GM11168 (cell line): Measurements from ENCODE around the gene ST3GAL4.
"Not testable (repeated sequence)": the region's sequence is repeated elsewhere in the genome, so short reads cannot be mapped to it uniquely, and the experiment has no call there.

Experiments
- in situ Hi-C: fragments of 300-500 bp; cut with MboI; formaldehyde crosslinking; loops from one replicate; pipeline ENCODE4 v1.12.0; 2022; ENCODE audit warnings: low sequenced_read_pairs; ENCODE audit not compliant: unreplicated experiment

Gene ST3GAL4

GRCh38 chr11:126361400-126361799, 5.9 kb downstream of the ST3GAL4 start:
- in situ Hi-C loops, result no loop called here

DNA sequence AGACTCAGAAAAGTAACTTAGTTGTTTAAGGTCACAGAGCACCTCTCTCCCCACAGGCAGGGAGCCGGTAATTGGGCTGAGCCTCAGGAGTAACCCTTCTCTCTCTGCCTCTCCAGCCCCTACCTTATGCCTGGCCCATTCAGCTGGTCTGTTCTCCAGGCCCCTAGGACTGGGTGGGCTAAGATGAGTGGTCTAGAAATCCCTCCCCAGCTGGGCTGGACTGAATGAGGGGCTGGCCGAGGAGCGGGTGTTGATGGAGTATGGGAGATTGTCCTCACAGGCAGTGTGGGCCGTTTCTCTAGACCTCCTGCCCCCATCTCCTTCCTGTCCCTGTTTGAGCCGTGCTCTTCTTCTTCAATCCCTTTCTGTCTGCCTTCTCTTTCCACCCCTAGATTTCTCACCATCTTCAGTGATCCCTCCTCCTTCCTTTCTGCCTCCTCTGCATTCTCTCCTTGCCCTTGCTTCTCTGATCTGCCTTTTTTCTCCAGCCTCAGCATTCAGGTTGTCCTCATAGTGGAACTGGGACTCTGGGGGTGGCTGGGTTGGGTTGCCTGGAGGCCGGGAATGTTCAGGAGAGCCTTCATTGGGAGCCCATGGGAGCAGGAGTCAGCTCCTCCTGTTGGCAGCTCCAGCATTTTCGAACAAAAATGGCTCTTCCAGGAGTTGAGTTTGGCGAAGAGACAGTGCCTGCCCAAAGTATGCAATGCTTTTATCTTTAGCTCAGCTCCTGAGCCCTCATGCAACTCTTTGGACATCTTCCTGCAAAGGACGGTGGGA, 7.6 kb downstream of the ST3GAL4 start:
- in situ Hi-C loops, result no loop called here

DNA sequence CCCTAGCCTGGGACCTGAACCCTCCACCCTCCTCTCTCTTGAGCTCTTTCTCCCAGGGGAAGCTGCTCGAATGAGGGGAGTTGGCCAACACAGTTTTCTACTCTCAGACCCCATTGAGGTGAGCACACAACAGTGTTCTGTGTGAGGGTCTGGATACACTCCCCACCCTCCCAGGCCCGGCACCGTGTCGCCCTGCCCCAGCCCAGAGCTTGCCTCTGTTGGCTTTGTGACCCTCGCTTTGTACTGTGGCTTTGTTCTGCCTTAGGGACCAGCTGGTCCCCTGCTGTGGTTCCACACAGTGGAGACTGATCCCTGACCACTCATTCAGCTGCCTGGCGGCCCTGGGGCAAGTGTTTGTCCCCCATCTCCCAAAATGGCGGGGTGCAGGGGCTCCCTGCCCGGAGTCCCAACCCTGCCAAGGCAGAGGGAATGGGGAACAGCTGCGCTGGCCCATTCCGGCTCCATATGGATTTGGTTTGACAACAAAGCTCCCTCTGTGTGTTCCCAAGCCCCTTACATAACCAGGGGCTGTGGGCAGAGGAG, 8.3 kb downstream of the ST3GAL4 start:
- in situ Hi-C loops, result no loop called here

DNA sequence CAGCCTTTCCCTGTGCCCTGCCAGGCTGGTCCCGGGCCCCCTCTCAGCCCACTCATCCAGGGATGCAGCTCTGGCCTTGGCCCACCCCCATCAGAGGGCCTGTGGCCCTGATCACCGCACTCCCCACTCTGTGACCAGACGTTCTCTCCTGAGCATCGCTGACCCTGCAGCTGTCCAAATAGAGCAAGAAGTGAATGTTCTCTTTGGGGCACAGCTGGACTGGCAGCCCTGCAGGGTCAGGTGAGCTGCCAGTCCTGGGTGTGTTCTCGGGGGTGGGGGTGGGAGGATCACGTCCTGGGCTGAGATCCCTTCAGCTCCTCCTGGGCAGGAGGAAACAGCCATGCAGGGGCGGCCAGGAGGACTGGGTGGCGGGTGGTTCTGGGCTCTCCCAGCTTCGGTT, 9.2 kb downstream of the ST3GAL4 start:
- in situ Hi-C loops, result not testable (repeated sequence)

DNA sequence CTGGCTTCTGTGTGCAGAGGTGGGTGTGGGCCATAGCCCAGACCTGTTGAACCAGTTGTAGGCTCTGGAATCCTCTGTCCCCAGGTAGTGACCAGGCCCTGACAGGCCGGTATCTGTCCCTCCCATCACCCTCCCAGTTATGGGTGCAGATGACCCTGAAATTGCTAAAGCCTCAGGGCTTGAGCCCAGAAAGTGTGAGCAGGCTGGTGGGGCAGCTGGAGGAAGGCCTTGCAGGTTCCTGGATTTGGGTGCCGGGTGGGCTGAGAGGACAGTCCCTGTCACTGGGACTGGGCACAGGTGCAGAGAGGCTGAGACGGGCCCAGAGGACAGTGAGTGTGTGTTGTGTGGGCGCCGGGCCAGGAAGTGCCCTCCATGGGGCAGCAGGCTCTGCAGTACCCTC, 10.0 kb downstream of the ST3GAL4 start:
- in situ Hi-C loops, result not testable (repeated sequence)

- in situ Hi-C loops, result no loop called here
Measured at GRCh38 chr11:126366064-126366822, 10.8 kb downstream of the ST3GAL4 start.

GRCh38 chr11:126366823-126367654, 11.6 kb downstream of the ST3GAL4 start:
- in situ Hi-C loops, result not testable (repeated sequence)

- in situ Hi-C loops, result not testable (repeated sequence)
Measured at GRCh38 chr11:126367806-126368205, 12.3 kb downstream of the ST3GAL4 start.

- in situ Hi-C loops, result not testable (repeated sequence)
Measured at GRCh38 chr11:126368336-126369119, 13.0 kb downstream of the ST3GAL4 start.

- in situ Hi-C loops, result no loop called here
Measured at GRCh38 chr11:126370016-126370415, 14.5 kb downstream of the ST3GAL4 start.

GRCh38 chr11:126371595-126371994, 16.1 kb downstream of the ST3GAL4 start:
- in situ Hi-C loops, result no loop called here

DNA sequence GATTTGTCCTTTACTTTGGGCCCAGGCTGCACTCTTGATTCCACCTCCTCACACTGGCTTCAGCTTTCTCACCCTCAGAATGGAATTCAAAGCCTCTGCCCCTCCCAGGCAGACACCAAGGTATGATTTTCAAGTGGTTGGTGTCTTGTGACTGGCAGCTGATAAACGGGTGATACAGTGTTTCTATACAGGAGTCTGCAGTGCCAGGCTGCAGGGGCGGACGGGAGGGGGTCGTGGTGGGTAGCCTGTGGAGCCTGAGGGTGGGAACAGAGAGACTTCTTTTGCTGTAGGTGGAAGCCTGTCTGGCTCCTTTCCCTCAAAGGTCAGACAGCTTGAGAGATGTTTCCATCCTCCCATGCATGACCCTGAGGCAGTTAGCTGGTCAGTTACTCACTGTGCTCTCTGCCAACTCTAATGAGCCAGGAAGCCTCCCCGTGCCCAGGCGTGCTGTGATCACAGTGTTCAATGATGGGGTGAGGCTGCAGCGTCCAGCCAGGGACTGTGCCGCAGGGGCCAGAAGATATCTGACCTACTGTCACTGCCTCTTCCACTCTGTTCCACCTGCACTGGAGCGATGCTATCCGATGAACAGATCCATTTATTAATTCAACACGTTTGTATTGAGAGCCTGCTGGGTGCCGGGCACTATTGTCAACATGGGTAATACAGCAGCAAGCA, 18.0 kb downstream of the ST3GAL4 start:
- in situ Hi-C loops, result not testable (repeated sequence)

DNA sequence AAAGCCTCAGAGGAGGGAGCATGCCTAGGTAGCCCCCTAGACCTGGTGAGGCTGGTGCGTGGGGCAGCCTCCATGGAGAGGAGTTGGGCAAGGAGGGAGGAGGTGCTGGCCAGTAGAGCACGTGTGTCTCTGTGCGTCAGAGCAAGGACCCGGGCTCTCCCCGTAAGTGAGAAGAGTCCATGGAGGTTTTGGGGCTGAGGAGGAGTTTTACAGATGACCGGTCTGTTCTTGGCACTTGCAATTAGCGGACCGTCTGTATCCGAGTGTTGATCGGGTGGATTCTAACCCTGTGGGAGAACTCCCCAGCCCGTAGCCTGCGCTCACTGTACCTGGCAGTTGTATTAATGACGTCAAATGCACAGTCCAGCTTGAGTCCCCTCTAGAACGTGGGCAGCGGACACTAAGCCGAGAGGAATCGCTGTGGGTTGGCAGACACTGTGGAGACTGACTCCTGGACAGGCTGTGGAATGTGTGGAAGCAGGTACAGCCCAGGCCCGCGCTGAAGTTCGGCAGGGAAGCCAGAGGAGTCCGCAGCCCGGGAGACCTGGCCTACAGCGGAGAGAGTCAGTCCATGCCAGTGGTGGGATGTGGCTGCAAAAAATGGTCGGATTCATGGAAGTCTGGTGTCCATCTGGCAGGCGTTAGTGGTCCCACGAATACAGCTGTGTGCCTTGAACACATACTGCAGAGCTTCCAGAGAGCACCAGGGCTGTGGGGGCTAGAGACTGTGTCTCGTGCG, 19.2 kb downstream of the ST3GAL4 start:
- in situ Hi-C loops, result not testable (repeated sequence)

- in situ Hi-C loops, result no loop called here
Measured at GRCh38 chr11:126375726-126376125, 20.2 kb downstream of the ST3GAL4 start.

DNA sequence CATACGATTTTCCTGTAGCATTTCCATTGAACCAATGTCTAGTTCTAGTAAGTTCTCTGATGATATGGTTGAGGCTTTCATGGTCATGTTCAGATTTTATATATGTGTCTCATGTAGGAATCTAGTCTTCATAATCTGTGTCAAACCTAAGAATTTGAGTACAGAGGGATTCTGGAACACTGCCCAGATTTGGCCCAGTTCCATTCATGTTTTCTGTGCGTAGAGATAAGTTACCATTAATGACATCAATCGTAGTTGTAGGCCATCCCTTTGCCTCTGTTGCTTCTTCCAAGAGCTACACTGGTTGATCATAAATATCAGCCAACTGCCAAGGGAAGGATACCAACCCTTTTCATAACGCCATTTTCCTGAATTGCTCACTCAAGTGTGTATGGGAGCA, 23.3 kb downstream of the ST3GAL4 start:
- in situ Hi-C loops, result no loop called here

- in situ Hi-C loops, result no loop called here
Measured at GRCh38 chr11:126380909-126381308, 25.4 kb downstream of the ST3GAL4 start.

GRCh38 chr11:126381960-126382359, 26.5 kb downstream of the ST3GAL4 start:
- in situ Hi-C loops, result not testable (repeated sequence)

GRCh38 chr11:126382641-126383040, 27.2 kb downstream of the ST3GAL4 start:
- in situ Hi-C loops, result not testable (repeated sequence)
